GM18498 (cell line): ENCODE data around the gene PPP2R5B.
"Not testable (repeated sequence)": the region's sequence is repeated elsewhere in the genome, so short reads cannot be mapped to it uniquely, and the experiment has no call there.

ENCODE experiments used
- ATAC-seq: cut with Tn5 transposase; IDR thresholded peaks from one replicate; pipeline ENCODE4 v1.9.1; 2021; ENCODE audit warnings: mild to moderate bottlenecking, moderate library complexity; ENCODE audit not compliant: unreplicated experiment

The PPP2R5B gene

DNA sequence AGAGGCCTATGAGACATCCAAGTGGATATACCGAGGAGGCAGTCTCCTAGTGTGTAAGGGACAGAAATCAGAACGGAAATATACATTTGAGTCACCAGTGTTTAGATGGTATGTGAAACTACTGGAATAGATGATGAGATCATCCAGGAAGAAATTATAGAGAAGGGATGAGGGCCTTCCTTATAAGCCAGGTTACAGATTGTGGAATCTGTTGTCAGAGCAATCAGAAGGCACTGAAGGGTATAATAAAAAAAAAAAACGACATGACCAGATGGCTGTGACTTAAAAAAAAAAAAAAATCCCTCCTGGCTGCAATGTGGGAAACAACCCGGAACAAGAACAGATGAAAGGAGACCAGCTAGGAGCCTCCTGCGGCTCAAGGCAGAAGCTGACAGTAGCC, 44.7 kb downstream of the PPP2R5B start:
- ATAC-seq = no peak

DNA sequence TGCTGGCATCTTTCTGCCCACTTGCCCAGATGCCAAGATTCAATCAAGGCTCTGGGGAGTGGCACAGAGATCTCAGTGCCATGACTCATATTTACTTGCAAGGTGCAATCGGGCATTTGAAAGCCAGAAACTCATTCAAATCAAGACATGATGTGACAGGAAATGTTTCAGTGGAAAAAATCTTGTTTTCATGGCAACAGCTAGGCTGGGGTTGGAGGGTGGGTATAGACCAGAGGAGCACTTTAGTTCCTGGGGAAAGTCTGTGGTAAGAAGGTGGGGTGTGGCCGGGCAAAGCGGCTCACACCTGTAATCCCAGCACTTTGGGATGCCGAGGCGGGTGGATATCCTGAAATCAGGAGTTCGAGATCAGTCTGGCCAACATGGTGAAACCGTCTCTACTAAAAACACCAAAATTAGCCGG, 46.3 kb downstream of the PPP2R5B start:
- no peak for ATAC-seq

DNA sequence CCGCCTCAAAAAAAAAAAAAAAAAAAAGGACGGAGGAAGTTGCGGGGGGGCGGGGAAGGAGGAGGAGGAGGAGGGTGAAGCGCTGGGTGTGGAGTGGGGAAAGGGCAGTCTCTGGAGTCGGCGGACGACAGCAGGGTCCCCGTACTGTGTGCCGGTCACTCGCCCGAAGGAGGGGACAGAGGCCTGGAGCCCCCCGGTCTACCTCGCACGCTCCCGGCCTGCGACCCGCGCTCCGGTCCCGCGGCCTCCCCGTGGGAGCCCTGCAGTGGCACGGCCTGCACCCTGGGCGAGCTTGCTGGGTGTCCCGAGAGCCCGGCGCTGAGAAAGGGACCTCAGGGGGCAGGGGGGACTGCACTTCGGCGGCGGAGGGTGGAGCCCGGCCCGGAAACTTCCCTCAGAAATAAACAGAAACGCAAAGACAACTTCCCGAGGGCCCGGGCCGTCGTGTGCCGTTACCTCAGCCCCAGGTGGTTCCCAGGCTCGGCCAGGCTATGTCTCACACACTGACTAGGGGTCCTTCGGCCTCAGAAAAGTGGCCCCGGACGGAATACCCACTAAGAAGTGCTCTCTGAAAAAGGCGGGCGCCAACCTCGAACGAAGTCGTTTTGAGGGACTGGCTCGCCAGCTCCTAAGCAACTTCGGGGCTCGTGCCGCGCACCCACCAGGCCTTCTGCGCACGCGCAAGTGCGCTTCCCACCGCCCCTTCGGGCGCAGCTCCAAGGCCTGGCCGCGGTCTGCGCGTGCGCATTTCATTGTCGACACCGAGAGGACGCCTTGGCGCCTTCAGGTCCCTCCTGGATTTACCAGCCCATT, 47.1 kb downstream of the PPP2R5B start, which contains the start of gene MAJIN:
MAJIN (minus strand) TSS at position 688 of the 813 bp plus-strand sequence. CDS start 12,703 bp downstream, outside the sequence.
- ATAC-seq = no peak

DNA sequence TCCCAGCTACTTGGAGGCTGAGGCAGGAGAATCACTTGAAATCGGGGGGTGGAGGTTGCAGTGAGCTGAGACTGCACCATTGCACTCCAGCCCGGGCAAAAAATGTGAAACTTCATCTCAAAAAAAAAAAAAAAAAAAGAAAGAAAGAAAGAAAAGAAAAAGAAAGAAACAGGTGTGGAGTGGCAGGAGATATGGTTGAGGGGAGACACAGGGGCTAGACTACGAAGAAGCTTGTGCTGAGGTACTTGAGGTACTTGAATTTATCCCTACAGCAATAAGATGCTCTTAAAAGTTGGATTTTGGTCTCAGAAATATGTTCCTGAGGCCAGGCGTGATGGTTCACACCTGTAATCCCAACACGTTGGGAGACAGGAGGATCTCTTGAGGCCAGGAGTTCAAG, 49.6 kb downstream of the PPP2R5B start:
- ATAC-seq = no peak

DNA sequence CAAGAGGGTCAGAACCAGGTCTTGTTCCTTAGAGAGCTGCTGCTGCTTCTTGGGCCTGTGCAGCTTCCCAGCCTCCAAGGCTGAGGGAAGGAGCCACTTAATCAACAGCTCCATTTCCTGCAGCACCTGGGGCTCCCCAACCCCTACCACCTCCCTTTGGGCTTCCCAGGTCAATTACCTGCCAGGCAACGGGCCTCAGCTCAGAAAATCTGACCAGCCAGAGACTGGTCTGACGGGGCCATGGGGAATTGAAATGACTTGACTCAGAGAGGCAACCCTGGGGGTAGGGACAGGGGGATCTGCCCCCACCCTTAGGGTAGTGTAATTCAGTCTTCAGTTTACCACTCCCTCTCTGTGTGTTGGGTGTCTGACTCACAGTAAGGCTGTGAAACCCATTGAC, 52.2 kb downstream of the PPP2R5B start:
- ATAC-seq = no peak

DNA sequence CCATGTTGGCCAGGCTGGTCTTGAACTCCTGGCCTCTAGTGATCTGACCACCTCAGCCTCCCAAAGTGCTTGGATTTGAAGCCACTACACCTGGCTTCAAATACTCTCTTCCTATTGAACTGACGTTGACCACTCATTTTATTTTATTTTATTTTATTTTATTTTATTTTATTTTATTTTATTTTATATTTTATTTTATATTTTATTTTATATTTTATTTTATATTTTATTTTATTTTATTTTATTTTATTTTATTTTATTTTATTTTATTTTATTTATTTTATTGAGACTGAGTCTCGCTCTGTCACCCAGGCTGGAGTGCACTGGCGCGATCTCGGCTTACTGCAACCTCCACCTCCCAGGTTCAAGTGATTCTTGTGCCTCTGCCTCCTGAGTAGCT, 58.9 kb downstream of the PPP2R5B start:
- ATAC-seq = not testable (repeated sequence)
